H9 (cell line): Measurements from ENCODE around the gene ABCB8. TPM values are rescaled to one million over a fixed set of nuclear protein-coding genes. Genes with fewer than 3 reads are reported as not detected.
A peak's percentile ranks its signal among the peaks of the same experiment; 100 is the strongest.

Experiments used
- DNase-seq: peaks from one replicate; pipeline ENCODE4 v3.0.0-alpha.2; 2017
- H2AFZ ChIP-seq: one replicate; pipeline ENCODE4 v1.6.1; 2013; ENCODE audit warnings: mild to moderate bottlenecking, low read length, control low read depth, moderate library complexity
- H2AK5ac ChIP-seq: 2 replicates; pipeline ENCODE4 v1.6.1; 2013; ENCODE audit warnings: low read length, control low read depth, mixed read lengths; ENCODE audit not compliant: insufficient read length
- H2BK120ac ChIP-seq: one replicate; pipeline ENCODE4 v1.6.1; 2013; ENCODE audit warnings: low read depth, mild to moderate bottlenecking, low read length, control low read depth, inconsistent platforms; ENCODE audit not compliant: poor library complexity, severe bottlenecking
- H2BK12ac ChIP-seq: 2 replicates; pipeline ENCODE4 v1.6.1; 2013; ENCODE audit warnings: low read length, control low read depth, mixed read lengths, low read depth; ENCODE audit not compliant: insufficient read length
- H2BK15ac ChIP-seq: 2 replicates; pipeline ENCODE4 v1.6.1; 2013; ENCODE audit warnings: low read depth, low read length, control low read depth
- H2BK20ac ChIP-seq: one replicate; pipeline ENCODE4 v1.6.1; 2013; ENCODE audit warnings: low read depth, mild to moderate bottlenecking, low read length, control low read depth, inconsistent platforms; ENCODE audit not compliant: poor library complexity, severe bottlenecking
- H2BK5ac ChIP-seq: 2 replicates; pipeline ENCODE4 v1.6.1; 2013; ENCODE audit warnings: low read length, control low read depth, mixed read lengths; ENCODE audit not compliant: insufficient read length
- H3K14ac ChIP-seq: 2 replicates; pipeline ENCODE4 v1.6.1; 2013; ENCODE audit warnings: low read length, control low read depth; ENCODE audit not compliant: insufficient read depth
- H3K18ac ChIP-seq: 2 replicates; pipeline ENCODE4 v1.6.1; 2013; ENCODE audit warnings: low read depth, mild to moderate bottlenecking, mixed read lengths, low read length, control low read depth; ENCODE audit not compliant: insufficient read length
- H3K23ac ChIP-seq: 2 replicates; pipeline ENCODE4 v1.6.1; 2013; ENCODE audit warnings: low read length, control low read depth, mixed read lengths, low read depth; ENCODE audit not compliant: insufficient read length
- H3K23me2 ChIP-seq: 2 replicates; pipeline ENCODE4 v1.6.1; 2013; ENCODE audit warnings: low read depth, mild to moderate bottlenecking, mixed read lengths, low read length, control low read depth; ENCODE audit not compliant: insufficient read length, poor library complexity, severe bottlenecking
- H3K27ac ChIP-seq: 2 replicates; pipeline ENCODE4 v1.5.1; 2013; ENCODE audit warnings: low read length, control low read depth, mixed read lengths, low read depth; ENCODE audit not compliant: insufficient read length
- H3K27me3 ChIP-seq: 2 replicates; pipeline ENCODE4 v1.6.1; 2013; ENCODE audit warnings: low read length, control low read depth, inconsistent platforms; ENCODE audit not compliant: insufficient read depth
- H3K4ac ChIP-seq: 2 replicates; pipeline ENCODE4 v1.6.1; 2013; ENCODE audit warnings: low read depth, mild to moderate bottlenecking, control low read depth, inconsistent platforms, low read length, moderate library complexity
- H3K4me1 ChIP-seq: 2 replicates; pipeline ENCODE4 v1.6.1; 2013; ENCODE audit warnings: low read length, control low read depth, inconsistent platforms; ENCODE audit not compliant: insufficient read depth
- H3K4me2 ChIP-seq: 2 replicates; pipeline ENCODE4 v1.6.1; 2013; ENCODE audit warnings: low read length, control low read depth, mixed read lengths; ENCODE audit not compliant: insufficient read length, insufficient read depth
- H3K56ac ChIP-seq: 2 replicates; pipeline ENCODE4 v1.6.1; 2013; ENCODE audit warnings: low read depth, mild to moderate bottlenecking, mixed read lengths, low read length, control low read depth; ENCODE audit not compliant: insufficient read length
- H3K79me1 ChIP-seq: 2 replicates; pipeline ENCODE4 v1.6.1; 2013; ENCODE audit warnings: low read depth, mild to moderate bottlenecking, moderate library complexity, low read length, control low read depth, inconsistent platforms; ENCODE audit not compliant: insufficient read depth, poor library complexity, severe bottlenecking
- H3K79me2 ChIP-seq: 2 replicates; pipeline ENCODE4 v1.6.1; 2013; ENCODE audit warnings: low read length, control low read depth, inconsistent platforms; ENCODE audit not compliant: insufficient read depth
- H3K9ac ChIP-seq: 2 replicates; pipeline ENCODE4 v1.6.1; 2013; ENCODE audit warnings: low read length, control low read depth, mixed read lengths; ENCODE audit not compliant: insufficient read length; ENCODE audit errors: extremely low read depth
- H3K9me3 ChIP-seq: one replicate; pipeline ENCODE4 v1.6.1; 2013; ENCODE audit warnings: low read depth, low read length, inconsistent platforms; ENCODE audit not compliant: control insufficient read depth
- H3T11ph ChIP-seq: one replicate; pipeline ENCODE4 v1.6.1; 2013; ENCODE audit warnings: mild to moderate bottlenecking, low read length, control low read depth, inconsistent platforms
- H4K20me1 ChIP-seq: one replicate; pipeline ENCODE4 v1.6.1; 2013; ENCODE audit not compliant: control insufficient read depth, insufficient read length, insufficient read depth
- H4K5ac ChIP-seq: 2 replicates; pipeline ENCODE4 v1.6.1; 2013; ENCODE audit warnings: low read depth, mild to moderate bottlenecking, mixed read lengths, low read length, control low read depth; ENCODE audit not compliant: insufficient read length
- H4K8ac ChIP-seq: replicated peaks from 2 replicates; pipeline ENCODE4 v1.6.1; 2013; ENCODE audit warnings: low read length, control low read depth, mixed read lengths, low read depth; ENCODE audit not compliant: insufficient read length
- H4K91ac ChIP-seq: 2 replicates; pipeline ENCODE4 v1.6.1; 2013; ENCODE audit warnings: low read depth, mild to moderate bottlenecking, moderate library complexity, mixed read lengths, low read length, control low read depth; ENCODE audit not compliant: insufficient read length
- H3K27ac Mint-ChIP-seq, 3 experiments: 2 replicates in 2 of 3; 3 replicates in 1 of 3; pipeline ENCODE4 v1.8.0; 2020 to 2021; ENCODE audit warnings: mixed read lengths in 3 of 3, mild to moderate bottlenecking in 1 of 3, moderate library complexity in 1 of 3
- H3K27me3 Mint-ChIP-seq: 2 replicates; pipeline ENCODE4 v1.8.0; 2021; ENCODE audit warnings: low read depth, mild to moderate bottlenecking, moderate library complexity, mixed read lengths
- H3K36me3 Mint-ChIP-seq, 3 experiments: 2 replicates in 2 of 3; 3 replicates in 1 of 3; pipeline ENCODE4 v1.8.0; 2020 to 2021; ENCODE audit warnings: low read depth in 3 of 3, mixed read lengths in 3 of 3; ENCODE audit not compliant: insufficient read depth in 1 of 3
- H3K4me1 Mint-ChIP-seq, 2 experiments: 2 replicates each; pipeline ENCODE4 v1.8.0; 2020; ENCODE audit warnings: mixed read lengths in 2 of 2
- H3K4me3 Mint-ChIP-seq, 2 experiments: 2 replicates in 1 of 2; 3 replicates in 1 of 2; pipeline ENCODE4 v1.8.0; 2020 to 2021; ENCODE audit warnings: mild to moderate bottlenecking in 2 of 2, mixed read lengths in 2 of 2, moderate library complexity in 1 of 2
- H3K9me3 Mint-ChIP-seq, 2 experiments: 2 replicates in 1 of 2; 3 replicates in 1 of 2; pipeline ENCODE4 v1.8.0; 2020; ENCODE audit warnings: mild to moderate bottlenecking in 2 of 2, mixed read lengths in 2 of 2, moderate library complexity in 1 of 2
- CTCF ChIP-seq: fragments of 200-600 bp; sonication (generic); conservative IDR thresholded peaks from 3 replicates; pipeline ENCODE4 v1.8.0; 2021; ENCODE audit warnings: antibody characterized with exemption, mild to moderate bottlenecking
- WGBS: extraction: QIAGEN DNeasy Blood & Tissue Kit; methylation state at CpG from one replicate; pipeline ENCODE4 v1.1.7; 2013; ENCODE audit warnings: missing lambda C conversion rate, low lambda C conversion rate, mixed read lengths; ENCODE audit not compliant: insufficient read length; ENCODE audit errors: extremely low coverage; 5-methylcytosine and 5-hydroxymethylcytosine counted together
- total RNA-seq: library from RNA; stranded (reverse); gene quantifications from 2 replicates; pipeline ENCODE4 v1.2.1, GENCODE V29; 2021

ABCB8 gene
- total RNA-seq, 1 experiment from 2014 or later = 22.1 TPM

GRCh38 chr7:151088019-151088855 lies 60.0 kb downstream of the ABCB8 start:
- peaks cover 4% of the 10 kb centered on the region for H3K79me1 ChIP-seq
- Mint-ChIP-seq H3K27me3 (peaks cover 15% of the 10 kb centered on the region), H3K9me3 (no peaks in the 10 kb centered on the region; a peak in 1 of 5 replicates), H3K4me3 (peak overlapping the region; percentile 84 to 93), H3K4me1 (peaks cover 39 to 40% of the 10 kb centered on the region in 2 experiments), H3K27ac (peak overlapping the region in 1 of 3 experiments; percentile 82; a peak in 1 of 7 replicates), H3K36me3 (peaks cover 0 to 18% (median 3%) of the 10 kb centered on the region in 3 experiments; a peak in 5 of 7 replicates)
- H3K23me2 ChIP-seq = peaks cover 17% of the 10 kb centered on the region
- H4K91ac ChIP-seq = no peak overlapping the region
- no peak overlapping the region for H3T11ph ChIP-seq
- peaks cover 13% of the 10 kb centered on the region; the same call in 1 of the 2 replicates for H3K79me2 ChIP-seq
- H4K5ac ChIP-seq = no peak overlapping the region
- H3K27me3 ChIP-seq = no peaks in the 10 kb centered on the region; the same call in 1 of the 2 replicates
- H4K20me1 ChIP-seq = no peaks in the 10 kb centered on the region
- no peak overlapping the region for H2BK5ac ChIP-seq
- no peak overlapping the region for H3K27ac ChIP-seq
- H3K9me3 ChIP-seq = no peaks in the 10 kb centered on the region
- H2BK120ac ChIP-seq = no peak overlapping the region
- no peak for TF ChIP-seq CTCF
- no peak overlapping the region for H3K4ac ChIP-seq
- H2BK12ac ChIP-seq = no peak overlapping the region
- no peak overlapping the region; the same call in 1 of the 2 replicates for H3K14ac ChIP-seq
- H4K8ac ChIP-seq = no peak overlapping the region
- H2BK20ac ChIP-seq = no peak overlapping the region
- H3K4me1 ChIP-seq = peaks cover 2% of the 10 kb centered on the region; the same call in 1 of the 2 replicates
- H3K4me2 ChIP-seq = peak overlapping the region; percentile 47
- H3K9ac ChIP-seq = peak overlapping the region; percentile 3
- H3K56ac ChIP-seq = no peak overlapping the region
- no peak overlapping the region for H3K18ac ChIP-seq
- H3K23ac ChIP-seq = no peak overlapping the region
- no peak overlapping the region for H2AK5ac ChIP-seq
- WGBS = no CpG with 5 or more reads among the region's 16 CpGs
- no peak for DNase-seq
- no peak overlapping the region for H2AFZ ChIP-seq
- no peak overlapping the region for H2BK15ac ChIP-seq
